GM19397 (cell line): Measurements from ENCODE around the gene TTLL3.
A peak's percentile ranks its signal among the peaks of the same experiment; 100 is the strongest.

Experiments
- ATAC-seq: cut with Tn5 transposase; IDR thresholded peaks from one replicate; pipeline ENCODE4 v1.9.1; 2021; ENCODE audit warnings: mild to moderate bottlenecking, moderate library complexity; ENCODE audit not compliant: unreplicated experiment

TTLL3 gene

DNA sequence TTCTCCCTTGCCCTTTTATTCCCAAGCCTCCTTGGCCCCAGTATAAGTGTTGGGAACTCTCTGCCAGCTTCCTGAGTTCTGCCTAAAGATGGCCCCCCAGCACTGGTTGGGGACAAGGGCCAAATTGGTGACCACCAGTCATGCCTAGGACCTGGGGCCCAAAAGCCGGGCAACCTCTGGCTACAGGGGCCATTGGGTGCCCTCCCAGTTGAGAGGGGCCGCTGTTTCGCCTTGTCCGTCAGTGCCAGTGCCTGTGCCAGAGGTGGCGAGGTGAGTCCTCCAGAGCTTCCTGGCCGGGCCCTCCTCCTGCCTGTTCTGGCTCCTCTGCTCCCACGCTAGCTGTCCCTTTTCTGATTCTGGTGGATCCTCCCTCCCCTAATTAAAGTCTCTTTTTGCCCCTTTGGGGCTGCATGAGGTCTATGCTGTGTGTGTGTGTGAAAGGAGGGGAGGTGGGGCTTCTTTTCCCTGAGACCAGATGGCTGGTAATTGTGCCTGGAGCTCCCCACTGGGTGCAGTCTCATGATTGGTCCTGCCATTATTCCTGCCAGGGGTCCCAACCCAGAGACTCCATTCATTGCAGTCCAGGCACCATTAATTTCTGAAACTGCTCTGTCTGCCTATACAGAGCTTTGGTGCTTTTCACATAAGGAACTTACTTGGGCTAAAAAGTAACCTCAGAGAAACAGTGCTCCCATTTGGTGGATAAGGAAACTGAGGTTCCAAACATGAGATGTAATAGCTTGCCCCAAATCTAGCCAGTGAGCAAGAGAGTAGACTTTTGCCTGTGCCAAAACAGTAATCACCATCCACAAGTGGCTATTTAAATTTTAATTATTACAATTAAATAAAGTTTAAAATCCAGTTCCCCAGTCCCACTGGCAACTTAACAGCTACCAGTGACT lies 3.1 kb upstream of the TTLL3 start:
- no peak for ATAC-seq

DNA sequence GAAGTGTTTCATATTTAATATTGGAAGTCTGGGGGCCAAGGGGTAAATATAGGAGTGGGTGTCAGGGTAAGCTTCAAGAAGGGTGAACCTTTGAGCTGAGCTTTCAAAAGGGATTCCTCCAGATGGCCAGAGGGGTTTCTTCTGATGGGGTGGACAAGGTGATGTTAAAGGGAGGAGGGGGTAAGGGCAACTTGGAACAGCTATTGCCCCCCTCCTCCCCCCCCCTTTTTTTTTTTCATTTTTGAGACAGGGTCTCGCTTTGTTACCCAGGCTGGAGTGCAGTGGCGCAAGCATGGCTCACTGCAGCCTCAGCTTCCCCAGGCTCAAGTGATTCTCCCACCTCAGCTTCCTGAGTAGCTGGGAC lies 2.1 kb upstream of the TTLL3 start:
- no peak for ATAC-seq

DNA sequence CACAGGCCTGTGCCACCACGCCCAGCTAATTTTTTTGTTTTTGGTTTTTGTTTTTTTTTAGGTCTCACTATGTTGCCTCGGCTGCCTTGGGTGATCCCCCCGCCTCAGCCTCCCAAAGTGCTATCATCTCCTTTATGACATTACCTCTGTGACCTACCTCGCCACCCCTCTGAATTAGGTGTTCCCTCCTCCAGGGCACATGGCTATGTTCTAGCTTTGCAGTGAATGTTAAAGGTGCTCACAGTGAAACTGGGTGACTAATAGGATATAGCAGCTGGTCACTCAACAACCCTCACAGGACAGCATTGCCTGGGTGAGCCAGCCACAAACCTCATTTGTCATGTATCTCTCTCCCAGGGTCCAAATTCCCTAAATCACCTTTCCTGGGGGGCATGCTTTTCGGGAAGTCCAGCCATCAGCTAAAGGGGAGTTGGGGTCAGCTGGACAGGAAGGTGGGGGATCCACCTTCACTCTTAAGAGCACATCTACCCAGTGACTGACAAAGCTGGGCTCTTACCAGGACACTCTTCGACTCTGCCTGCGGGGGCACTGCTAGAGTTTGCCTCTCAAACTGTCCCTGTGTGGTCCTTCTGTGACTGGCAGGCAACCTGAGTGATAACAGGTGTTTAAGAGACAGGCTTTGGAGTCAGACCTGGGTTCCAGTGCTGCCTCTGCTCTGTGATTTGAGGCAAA lies 1.6 kb upstream of the TTLL3 start:
- peak; percentile 45 for ATAC-seq

DNA sequence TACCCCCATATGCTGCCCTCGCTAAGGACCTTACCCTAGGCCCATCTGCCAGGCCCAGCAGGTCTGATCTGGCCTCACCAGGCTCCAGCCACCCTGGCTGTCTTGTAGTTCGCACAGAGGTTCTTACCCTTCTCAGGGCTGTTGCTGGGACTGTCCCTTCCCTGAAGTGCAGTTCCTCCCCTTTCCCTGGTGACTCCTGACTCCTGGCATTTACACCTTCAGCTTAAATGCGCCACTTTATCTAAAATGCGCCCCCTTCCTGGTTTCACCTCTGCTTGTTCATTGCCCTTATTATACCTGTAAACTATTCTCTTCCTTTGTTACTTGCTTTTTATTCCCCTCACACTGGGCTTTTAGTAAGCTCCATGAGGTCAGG lies 835 bp upstream of the TTLL3 start:
- no peak for ATAC-seq

DNA sequence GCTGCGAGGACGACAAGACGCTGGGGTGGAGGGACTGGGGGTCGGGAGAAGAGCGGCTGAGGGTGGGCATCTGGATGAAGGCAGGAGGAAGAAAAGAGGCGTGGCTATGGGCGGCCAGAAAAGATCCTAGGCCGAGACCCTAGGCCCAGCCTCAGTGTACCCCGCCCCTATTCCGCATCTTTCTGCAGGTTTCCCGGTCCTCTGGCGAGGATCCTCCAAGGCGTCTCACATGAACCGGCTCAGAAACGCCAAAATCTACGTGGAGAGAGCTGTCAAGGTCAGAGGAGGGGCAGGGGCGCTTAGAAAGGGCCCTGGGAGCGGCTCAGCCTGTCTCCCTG lies 340 bp downstream of the TTLL3 start:
- ATAC-seq = no peak

DNA sequence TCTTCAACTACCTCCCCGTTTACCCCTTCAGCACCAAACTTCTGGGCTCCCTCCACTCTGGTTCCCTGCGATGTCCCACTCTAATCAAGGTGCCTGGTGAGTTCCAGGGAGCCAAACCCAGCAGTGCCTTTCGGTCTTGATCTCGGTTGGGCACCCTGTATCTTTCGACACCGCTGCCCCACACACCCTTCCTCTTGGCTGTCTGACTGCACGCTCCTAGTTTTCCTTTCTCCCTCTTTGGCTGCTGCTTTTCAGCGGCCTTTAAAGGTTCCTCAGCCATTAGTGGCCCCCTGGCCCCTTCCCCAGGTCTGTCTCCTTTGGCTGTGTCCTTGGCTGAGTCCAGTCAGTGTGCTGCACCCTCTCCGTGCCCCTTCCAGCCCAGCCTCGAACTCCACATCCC lies 784 bp downstream of the TTLL3 start:
- no peak for ATAC-seq

DNA sequence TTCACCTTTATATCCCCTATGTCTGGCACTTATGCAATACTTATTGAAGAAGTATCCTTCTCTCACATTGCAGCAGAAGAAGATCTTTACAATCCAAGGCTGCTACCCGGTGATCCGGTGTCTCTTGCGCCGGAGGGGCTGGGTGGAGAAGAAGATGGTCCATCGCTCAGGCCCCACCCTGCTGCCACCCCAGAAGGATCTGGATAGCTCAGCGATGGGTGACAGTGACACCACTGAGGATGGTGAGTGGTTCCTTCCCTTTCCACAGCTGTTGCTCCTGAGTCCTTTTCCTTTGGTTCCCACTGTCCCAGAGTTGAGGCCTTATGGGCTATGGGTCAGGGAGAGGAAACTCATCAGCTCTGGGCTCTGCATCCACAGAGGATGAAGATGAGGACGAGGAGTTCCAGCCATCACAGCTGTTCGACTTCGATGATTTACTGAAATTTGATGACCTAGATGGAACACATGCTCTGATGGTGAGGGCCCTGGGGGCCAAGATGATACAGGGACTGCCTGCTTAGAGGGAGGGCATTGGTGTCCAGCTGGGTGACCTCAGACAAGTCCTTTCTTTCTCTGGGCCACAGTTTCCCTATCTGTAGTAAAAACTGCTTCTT lies 2.9 kb downstream of the TTLL3 start:
- no peak for ATAC-seq

DNA sequence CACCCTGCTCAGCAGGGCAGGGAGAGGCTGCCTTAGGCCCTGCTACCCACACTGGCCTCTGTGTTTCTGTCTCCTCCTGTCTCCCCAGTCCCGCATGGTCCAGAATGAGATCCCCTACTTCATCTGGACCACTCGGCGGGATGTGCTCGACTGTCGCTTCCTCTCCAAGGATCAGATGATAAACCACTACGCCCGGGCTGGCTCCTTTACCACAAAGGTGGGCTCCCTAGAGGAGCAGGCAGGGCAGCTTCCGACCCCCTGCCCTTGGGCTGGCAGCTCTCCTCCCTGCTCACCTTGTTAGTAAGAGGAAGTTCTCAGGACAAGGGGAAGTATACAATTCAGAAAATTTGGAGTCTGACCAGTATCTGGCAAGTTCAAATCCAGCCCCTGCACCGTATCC lies 5.9 kb downstream of the TTLL3 start:
- ATAC-seq = no peak

DNA sequence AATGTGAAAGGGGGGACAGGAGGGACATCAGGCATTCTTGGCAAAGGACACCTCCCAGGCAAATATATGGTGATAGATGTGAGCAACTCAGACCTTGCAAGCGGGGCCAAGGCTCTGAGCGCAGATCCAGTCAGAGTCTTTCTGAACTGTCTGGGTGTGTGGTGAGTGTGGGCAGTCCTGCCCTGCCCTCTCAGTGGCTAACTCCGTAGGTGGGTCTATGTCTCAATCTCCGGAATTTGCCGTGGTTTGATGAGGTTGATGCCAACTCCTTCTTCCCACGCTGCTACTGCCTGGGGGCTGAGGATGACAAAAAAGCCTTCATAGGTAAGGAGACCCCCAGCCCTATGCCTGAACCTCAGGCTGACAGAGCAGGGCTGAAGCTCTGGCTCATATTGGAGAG lies 7.4 kb downstream of the TTLL3 start:
- ATAC-seq = no peak

DNA sequence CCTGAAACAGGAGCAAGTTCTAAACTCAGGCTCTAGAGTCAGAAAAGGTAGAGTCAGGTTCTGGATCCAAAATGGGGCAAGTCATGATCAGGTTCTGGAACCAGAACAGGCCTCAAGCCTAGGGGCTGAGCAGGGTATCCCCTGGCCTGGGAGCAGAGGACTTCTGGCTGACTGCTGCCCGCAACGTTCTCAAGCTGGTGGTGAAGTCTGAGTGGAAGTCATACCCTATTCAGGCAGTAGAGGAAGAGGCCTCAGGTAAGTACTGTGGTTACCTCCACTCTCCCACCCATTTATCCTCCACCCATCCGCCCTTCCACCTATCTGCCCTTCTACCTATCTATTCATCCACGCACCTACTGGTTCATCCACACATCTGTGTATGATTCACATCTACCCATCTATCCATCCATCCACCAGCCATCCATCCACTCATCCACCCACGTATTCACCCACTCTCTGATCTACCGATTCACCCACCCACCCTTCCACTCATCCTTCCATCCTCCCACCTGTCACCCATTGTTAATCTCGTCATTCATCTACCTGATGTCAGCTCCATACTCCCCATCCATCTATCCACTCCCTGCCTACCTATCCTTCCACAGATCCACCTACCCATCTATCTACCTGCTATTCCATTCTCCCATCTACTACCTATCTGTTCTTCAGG lies 8.7 kb downstream of the TTLL3 start:
- no peak for ATAC-seq

DNA sequence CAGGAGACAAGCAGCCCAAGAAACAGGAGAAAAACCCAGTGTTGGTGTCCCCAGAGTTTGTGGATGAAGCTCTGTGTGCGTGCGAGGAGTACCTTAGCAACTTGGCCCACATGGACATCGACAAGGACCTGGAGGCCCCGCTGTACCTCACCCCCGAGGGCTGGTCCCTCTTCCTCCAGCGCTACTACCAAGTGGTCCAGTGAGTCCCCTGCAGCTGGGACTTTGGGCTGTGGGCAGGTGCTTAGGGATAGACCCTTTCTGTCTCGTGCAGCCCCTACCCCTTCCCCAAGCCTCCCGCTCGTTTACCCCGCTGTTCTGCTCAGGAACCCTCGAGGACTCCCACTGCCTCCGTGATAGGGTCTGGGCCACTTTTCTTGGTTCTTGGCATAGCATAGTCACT lies 10.5 kb downstream of the TTLL3 start:
- ATAC-seq = no peak

DNA sequence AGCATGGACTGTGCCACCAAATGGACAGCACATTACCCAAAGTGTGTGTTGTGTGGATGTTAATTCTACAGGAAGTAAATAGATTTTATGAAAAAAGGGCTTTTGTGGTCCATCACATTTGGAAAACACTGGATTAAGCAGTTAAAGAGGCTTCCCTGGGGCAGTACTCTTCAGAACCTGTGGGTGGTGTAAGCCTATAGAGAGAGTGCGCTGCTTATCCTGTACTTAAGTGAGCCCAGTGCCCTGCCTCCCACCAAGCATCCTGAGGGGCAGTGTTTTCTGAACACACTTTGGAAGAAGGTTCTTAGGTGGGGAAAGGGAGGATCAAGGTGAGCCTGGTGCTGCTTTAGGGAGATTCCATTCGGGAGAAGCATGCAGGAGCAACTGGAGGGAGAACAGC lies 10.9 kb downstream of the TTLL3 start:
- ATAC-seq = no peak

DNA sequence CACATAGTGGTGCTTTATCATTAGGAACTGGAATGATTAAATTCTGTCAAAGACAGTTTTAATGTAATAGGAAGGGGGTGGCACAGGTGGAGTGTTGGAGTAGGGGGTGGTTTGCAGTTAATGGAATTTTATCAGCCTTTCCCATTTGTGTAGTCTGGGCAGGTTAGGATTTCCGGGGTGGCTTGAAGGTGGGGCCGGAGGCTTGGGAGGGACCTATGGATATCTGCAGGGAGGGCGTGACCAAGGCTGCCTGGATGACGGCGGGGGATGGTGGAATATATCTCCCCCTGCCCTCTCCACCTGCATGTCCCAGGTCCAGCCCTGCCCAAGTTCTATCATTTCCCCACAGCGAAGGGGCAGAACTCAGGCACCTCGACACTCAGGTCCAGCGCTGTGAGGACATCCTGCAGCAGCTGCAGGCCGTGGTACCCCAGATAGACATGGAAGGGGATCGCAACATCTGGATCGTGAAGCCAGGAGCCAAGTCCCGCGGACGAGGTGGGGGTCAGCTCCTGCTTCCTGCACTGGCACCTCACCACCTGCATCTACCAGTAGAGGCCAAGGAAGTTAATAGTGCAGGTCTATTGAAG lies 15.5 kb downstream of the TTLL3 start:
- ATAC-seq = no peak

DNA sequence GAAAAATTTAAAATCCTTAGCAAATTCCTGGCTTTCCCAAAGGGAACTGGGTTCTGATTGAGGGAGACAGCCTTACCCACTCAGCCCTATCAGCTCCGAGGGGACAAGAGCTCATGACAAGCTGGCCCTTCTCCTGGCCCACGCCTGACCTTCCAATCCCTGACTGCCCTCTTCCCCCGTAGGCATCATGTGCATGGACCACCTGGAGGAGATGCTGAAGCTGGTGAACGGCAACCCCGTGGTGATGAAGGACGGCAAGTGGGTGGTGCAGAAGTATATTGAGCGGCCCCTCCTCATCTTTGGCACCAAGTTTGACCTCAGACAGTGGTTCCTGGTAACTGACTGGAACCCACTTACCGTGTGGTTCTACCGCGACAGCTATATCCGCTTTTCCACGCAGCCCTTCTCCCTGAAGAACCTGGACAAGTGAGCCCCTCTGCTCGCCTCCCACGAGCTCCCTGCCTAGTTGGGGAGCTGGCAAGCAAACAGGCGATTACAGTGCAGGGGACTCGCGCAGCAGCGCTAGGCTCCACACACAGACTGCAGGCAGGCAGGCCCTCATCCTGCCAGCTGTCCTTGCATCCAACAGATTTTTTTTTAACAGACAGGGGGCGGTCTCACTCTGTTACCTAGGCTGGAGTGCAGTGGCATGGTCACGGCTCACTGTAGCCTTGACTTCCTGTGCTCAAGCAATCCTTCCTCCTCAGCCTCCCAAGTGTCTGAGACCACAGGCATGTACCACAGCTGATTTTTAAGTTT lies 16.9 kb downstream of the TTLL3 start:
- no peak for ATAC-seq

DNA sequence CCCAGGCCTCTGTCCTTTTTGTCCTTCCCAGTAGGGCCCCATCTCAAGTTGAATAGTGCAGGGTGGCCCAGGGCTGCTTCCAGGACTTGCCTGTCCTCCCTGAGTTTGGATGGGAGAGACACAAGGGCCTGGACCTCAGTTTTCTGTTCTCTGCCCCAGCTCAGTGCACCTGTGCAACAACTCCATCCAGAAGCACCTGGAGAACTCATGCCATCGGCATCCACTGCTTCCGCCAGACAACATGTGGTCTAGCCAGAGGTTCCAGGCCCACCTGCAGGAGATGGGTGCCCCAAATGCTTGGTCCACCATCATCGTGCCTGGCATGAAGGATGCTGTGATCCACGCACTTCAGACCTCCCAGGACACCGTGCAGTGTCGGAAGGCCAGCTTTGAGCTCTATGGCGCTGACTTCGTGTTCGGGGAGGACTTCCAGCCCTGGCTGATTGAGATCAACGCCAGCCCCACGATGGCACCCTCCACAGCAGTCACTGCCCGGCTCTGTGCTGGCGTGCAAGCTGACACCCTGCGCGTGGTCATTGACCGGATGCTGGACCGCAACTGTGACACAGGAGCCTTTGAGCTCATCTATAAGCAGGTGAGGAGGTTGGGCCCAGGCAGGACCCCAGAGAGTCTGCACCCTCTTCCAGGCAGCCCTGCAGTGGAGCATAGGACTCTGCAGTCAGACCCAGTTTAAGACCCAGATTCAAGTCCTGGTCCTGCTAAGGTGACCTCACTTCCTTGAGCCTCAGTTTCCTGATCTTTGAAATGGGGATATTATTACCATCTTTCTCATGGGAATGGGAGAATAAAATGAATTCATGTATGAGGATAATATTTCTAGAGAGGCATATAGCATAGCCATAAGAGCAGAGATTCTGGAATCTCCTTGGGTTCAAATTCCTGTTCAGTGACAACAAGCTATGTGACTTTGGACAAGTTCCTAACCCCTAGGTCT lies 19.0 kb downstream of the TTLL3 start:
- ATAC-seq = no peak

DNA sequence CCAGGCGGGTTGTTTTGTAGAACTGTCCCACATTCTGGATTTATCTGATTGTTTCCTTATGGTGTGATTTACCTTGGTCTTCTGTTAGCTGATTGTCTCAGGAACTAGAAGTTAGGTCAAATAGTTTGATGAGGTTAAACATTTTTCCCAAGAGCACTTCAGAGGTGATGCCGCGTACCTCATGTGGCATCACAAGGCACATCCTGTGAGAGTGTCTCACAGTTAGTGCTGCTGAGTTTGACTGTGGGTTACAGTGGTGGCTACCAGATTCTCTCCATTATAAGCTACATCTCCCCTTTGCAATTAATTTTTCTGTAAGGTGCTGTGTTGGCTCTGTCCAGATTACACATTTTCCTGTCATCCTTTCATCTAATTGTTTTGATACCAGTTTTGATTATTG lies 21.2 kb downstream of the TTLL3 start:
- no peak for ATAC-seq

DNA sequence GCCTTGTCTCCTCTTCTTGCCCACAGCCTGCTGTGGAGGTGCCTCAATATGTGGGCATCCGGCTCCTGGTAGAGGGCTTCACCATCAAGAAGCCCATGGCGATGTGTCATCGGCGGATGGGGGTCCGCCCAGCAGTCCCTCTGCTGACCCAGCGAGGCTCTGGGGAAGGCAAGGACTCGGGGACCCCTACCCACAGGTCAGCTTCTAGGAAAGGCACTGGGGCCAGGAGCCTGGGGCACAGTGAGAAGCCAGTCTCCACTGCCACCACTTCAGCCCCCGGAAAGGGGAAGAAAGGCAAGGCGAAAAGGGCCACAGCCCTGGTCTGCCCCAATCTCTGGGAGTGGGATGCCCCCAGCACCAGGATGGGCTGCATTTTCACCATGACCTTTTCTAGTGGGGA lies 23.0 kb downstream of the TTLL3 start:
- ATAC-seq = no peak

DNA sequence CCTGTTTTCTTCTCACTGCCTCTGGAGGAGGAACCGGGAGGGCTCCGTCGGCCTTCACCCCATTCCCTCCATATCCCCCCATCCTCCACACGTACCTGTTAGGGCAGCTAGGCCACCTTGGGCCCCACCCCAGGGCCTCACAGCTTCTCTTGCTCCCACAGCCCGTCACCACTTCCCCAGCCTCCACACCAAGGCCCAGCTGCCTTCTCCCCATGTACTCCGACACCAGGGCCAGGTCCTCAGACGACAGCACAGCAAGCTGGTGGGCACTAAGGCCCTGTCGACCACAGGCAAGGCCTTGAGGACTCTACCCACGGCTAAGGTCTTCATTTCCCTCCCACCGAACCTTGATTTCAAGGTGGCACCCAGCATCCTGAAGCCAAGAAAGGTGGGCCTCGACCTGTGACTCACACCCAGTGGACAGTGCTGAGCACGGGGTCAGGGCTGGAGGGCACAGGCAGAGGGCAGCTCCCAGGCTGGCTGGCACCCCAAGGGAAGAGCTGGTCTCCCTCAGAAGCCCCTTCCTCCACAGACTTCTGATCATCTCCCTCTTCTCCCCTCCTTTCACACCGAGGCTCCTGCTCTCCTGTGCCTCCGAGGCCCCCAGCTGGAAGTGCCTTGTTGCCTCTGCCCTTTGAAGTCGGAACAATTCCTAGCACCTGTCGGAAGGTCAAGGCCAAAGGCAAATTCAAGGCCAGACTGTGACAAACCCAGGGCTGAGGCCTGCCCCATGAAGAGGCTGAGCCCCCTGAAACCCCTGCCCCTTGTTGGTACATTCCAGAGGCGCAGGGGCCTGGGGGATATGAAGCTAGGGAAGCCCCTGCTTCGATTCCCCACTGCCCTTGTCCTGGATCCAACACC lies 24.7 kb downstream of the TTLL3 start:
- no peak for ATAC-seq
